ENCODE results near the gene PRDX2.

- TF ChIP-seq TAF1 (IDR thresholded peaks at IDR 0.05; ENCODE audit: borderline replicate concordance, low read depth, low read length): no peak
- TF ChIP-seq REST (IDR thresholded peaks at IDR 0.05; ENCODE audit: low read depth, low read length): no peak
- TF ChIP-seq CTCF (IDR thresholded peaks at IDR 0.05): peak; percentile 12; the same call in 1 of the 2 replicates
- TF ChIP-seq NFIC (IDR thresholded peaks at IDR 0.05; ENCODE audit: borderline replicate concordance): no peak
- TF ChIP-seq TEAD4 (IDR thresholded peaks at IDR 0.05; ENCODE audit: borderline replicate concordance, insufficient read depth): no peak
- no peak for TF ChIP-seq RAD21 (IDR thresholded peaks at IDR 0.05; ENCODE audit: low read length)
- TF ChIP-seq CHD2 (IDR thresholded peaks at IDR 0.05; ENCODE audit: low read length, partially characterized antibody): no peak
- TF ChIP-seq POLR2AphosphoS5 (IDR thresholded peaks at IDR 0.05; ENCODE audit: low read depth, low read length): no peak
- TF ChIP-seq USF2 (IDR thresholded peaks at IDR 0.05; ENCODE audit: borderline replicate concordance, low read depth, low read length): no peak
- TF ChIP-seq MAX (IDR thresholded peaks at IDR 0.05; ENCODE audit: low read depth): no peak
- no peak for TF ChIP-seq USF1 (IDR thresholded peaks at IDR 0.05; ENCODE audit: borderline replicate concordance, low read depth)
- no peak for TF ChIP-seq MXI1 (IDR thresholded peaks at IDR 0.05; ENCODE audit: low read depth, low read length)
Observed at GRCh38 chr19:12833738-12834565, 32.4 kb upstream of the PRDX2 start.
